Lower leg skin (tissue), 4 donors: ENCODE measurements around the gene GABBR2. TPM values are rescaled to one million over a fixed set of nuclear protein-coding genes. Genes with fewer than 3 reads are reported as not detected.

Experiments used
- DNase-seq, 2 donors: peaks; one replicate each; pipeline ENCODE4 v3.0.0-alpha.2; 2019; ENCODE audit warnings: low spot score in 2 of 2
- H3K4me3 ChIP-seq: fragments of 200-600 bp; sonication (generic); 2 replicates; pipeline ENCODE4 v1.5.1; 2017; ENCODE audit warnings: mild to moderate bottlenecking, low read depth; ENCODE audit not compliant: poor library complexity, severe bottlenecking
- CTCF ChIP-seq, 3 donors: fragments of 450-650 bp; IDR thresholded peaks; one replicate each; pipeline ENCODE4 v1.5.1; 2016; ENCODE audit warnings: antibody characterized with exemption in 3 of 3, mild to moderate bottlenecking in 3 of 3, moderate library complexity in 2 of 3
- POLR2A ChIP-seq, 2 donors: fragments of 450-650 bp; IDR thresholded peaks; one replicate each; pipeline ENCODE4 v1.6.1; 2016 to 2017; ENCODE audit warnings: antibody characterized with exemption in 2 of 2, mild to moderate bottlenecking in 1 of 2, moderate library complexity in 1 of 2
- WGBS, 2 donors: methylation state at CpG; one replicate each; pipeline ENCODE4 v1.1.5; 2018; 5-methylcytosine and 5-hydroxymethylcytosine counted together
- intact Hi-C: fragments of 100-400 bp; cut with DNase I; formaldehyde crosslinking; loops from one replicate; pipeline ENCODE4 v1.15.0; 2023; ENCODE audit warnings: low total_unique reads
- total RNA-seq, 4 donors: library from RNA; depleted of rRNA; stranded (reverse); fragments of >200 nt; gene quantifications; one replicate each; pipeline ENCODE4 v1.1.0, GENCODE V29; 2016

GABBR2 gene
- total RNA-seq, 4 donors from 2014 or later, result 0.23 to 4.2 TPM; not detected in 2

GRCh38 chr9:98317134-98317857 lies 391.4 kb downstream of the GABBR2 start:
- no peak for TF ChIP-seq CTCF (IDR thresholded peaks at IDR 0.05)
- TF ChIP-seq POLR2A (IDR thresholded peaks at IDR 0.05), result no peak
- 79 to 84% methylated on average over 14 of the region's 14 CpGs for WGBS, 2 donors
- intact Hi-C loops, result loop anchor here (10.0 kb wide), 1 partner anchor 468 kb away; no protein-coding TSS in a partner anchor
- peak in 1 of 2 donors; percentile 60 for DNase-seq
- no peak overlapping the region for H3K4me3 ChIP-seq

- 71 to 81% methylated on average over 9 of the region's 9 CpGs for WGBS, 2 donors
- DNase-seq, result peak in 1 of 2 donors; percentile 13
- no peak for TF ChIP-seq CTCF (IDR thresholded peaks at IDR 0.05)
- TF ChIP-seq POLR2A (IDR thresholded peaks at IDR 0.05), result no peak
- no peak overlapping the region for H3K4me3 ChIP-seq
- intact Hi-C loops, result loop anchor here (10.0 kb wide), 1 partner anchor 468 kb away; no protein-coding TSS in a partner anchor
Observed at GRCh38 chr9:98316445-98317133, 392.1 kb downstream of the GABBR2 start.

GRCh38 chr9:98315551-98316060 lies 393.1 kb downstream of the GABBR2 start:
- peak; percentile 67 to 88 for DNase-seq
- TF ChIP-seq CTCF (IDR thresholded peaks at IDR 0.05), result no peak
- TF ChIP-seq POLR2A (IDR thresholded peaks at IDR 0.05), result no peak
- intact Hi-C loops, result loop anchor here (10.0 kb wide), 1 partner anchor 469 kb away; no protein-coding TSS in a partner anchor
- 31 to 41% methylated on average over 7 to 9 of the region's 9 CpGs for WGBS, 2 donors
- no peak overlapping the region for H3K4me3 ChIP-seq

GRCh38 chr9:98315067-98315453 lies 393.7 kb downstream of the GABBR2 start:
- intact Hi-C loops, result loop anchor here (10.0 kb wide), 1 partner anchor 470 kb away; no protein-coding TSS in a partner anchor
- no peak overlapping the region for H3K4me3 ChIP-seq
- TF ChIP-seq CTCF (IDR thresholded peaks at IDR 0.05) (no peak), POLR2A (IDR thresholded peaks at IDR 0.05) (no peak)
- DNase-seq, result peak in 1 of 2 donors; percentile 59
- 79 to 82% methylated on average over 7 of the region's 7 CpGs for WGBS, 2 donors

GRCh38 chr9:98314381-98315066 lies 394.2 kb downstream of the GABBR2 start:
- H3K4me3 ChIP-seq, result no peak overlapping the region
- DNase-seq, result peak in 1 of 2 donors; percentile 76
- intact Hi-C loops, result loop anchor here (10.0 kb wide), 1 partner anchor 470 kb away; no protein-coding TSS in a partner anchor
- no peak for TF ChIP-seq CTCF (IDR thresholded peaks at IDR 0.05)
- TF ChIP-seq POLR2A (IDR thresholded peaks at IDR 0.05), result no peak
- WGBS, 2 donors, result 44 to 47% methylated on average over 6 of the region's 6 CpGs
